Prostate gland (tissue), 2 donors: ENCODE measurements around the gene CAPN13.

ENCODE experiments used
- POLR2A ChIP-seq: fragments of 450-650 bp; IDR thresholded peaks from one replicate; pipeline ENCODE4 v1.6.1; 2016; ENCODE audit warnings: antibody characterized with exemption, mild to moderate bottlenecking
- POLR2AphosphoS5 ChIP-seq: sonication (generic); formaldehyde crosslinking; IDR thresholded peaks from one replicate; pipeline ENCODE4 v1.6.1; 2017; ENCODE audit warnings: antibody characterized with exemption
- TF ChIP-seq, protein P1 (sequence below), 4 experiments: fragments of 200-600 bp in 2 of 4; fragments of 450-650 bp in 2 of 4; sonication (generic) in 2 of 4; IDR thresholded peaks; 1 replicate in 3 of 4; 2 replicates in 1 of 4; pipeline ENCODE4 v1.5.1; 2016 to 2019; ENCODE audit warnings: antibody characterized with exemption in 4 of 4, mild to moderate bottlenecking in 2 of 4, moderate library complexity in 2 of 4

DNA sequence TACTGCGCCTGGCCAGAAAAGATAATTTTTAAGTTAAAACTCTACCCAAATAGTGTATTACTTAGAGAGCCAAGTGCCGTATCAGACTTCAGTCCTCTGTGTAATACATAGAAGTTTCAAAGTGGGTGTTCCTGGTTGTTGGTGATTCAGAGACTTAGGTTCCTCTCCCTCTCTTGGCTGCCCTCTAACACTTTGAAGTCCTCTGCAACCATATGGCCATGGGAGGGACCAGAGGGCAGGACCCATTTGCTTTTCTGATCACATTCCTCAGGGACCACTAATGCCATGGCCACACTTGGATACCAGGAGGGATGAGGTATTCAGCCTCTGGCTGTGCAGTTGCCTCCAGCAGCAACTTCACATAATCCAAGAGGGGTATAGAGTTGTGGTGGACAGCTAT, 131.5 kb downstream of the CAPN13 start:
- TF ChIP-seq POLR2A (no peak), POLR2AphosphoS5 (no peak)
- TF ChIP-seq, protein P1, sequence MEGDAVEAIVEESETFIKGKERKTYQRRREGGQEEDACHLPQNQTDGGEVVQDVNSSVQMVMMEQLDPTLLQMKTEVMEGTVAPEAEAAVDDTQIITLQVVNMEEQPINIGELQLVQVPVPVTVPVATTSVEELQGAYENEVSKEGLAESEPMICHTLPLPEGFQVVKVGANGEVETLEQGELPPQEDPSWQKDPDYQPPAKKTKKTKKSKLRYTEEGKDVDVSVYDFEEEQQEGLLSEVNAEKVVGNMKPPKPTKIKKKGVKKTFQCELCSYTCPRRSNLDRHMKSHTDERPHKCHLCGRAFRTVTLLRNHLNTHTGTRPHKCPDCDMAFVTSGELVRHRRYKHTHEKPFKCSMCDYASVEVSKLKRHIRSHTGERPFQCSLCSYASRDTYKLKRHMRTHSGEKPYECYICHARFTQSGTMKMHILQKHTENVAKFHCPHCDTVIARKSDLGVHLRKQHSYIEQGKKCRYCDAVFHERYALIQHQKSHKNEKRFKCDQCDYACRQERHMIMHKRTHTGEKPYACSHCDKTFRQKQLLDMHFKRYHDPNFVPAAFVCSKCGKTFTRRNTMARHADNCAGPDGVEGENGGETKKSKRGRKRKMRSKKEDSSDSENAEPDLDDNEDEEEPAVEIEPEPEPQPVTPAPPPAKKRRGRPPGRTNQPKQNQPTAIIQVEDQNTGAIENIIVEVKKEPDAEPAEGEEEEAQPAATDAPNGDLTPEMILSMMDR (IDR thresholded peaks at IDR 0.05) = no peak
